Stomach smooth muscle (tissue), 2 donors: ENCODE measurements around the gene GRAMD2A.

Source experiments
- H3K27ac ChIP-seq: one replicate; pipeline ENCODE4 v1.7.0; 2013; ENCODE audit warnings: mild to moderate bottlenecking, low read length, inconsistent platforms
- H3K27me3 ChIP-seq, 2 donors: one replicate each; pipeline ENCODE4 v1.7.0; 2013; ENCODE audit warnings: low read length in 2 of 2; ENCODE audit not compliant: insufficient read depth in 2 of 2, control insufficient read depth in 1 of 2
- H3K36me3 ChIP-seq, 2 donors: one replicate each; pipeline ENCODE4 v1.7.0; 2013; ENCODE audit warnings: low read length in 2 of 2; ENCODE audit not compliant: control insufficient read depth in 2 of 2, insufficient read depth in 2 of 2
- H3K4me1 ChIP-seq: one replicate; pipeline ENCODE4 v1.7.0; 2013; ENCODE audit warnings: low read length; ENCODE audit not compliant: control insufficient read depth, insufficient read depth
- H3K4me3 ChIP-seq, 2 donors: one replicate each; pipeline ENCODE4 v1.7.0; 2013; ENCODE audit warnings: low read length in 2 of 2
- H3K9ac ChIP-seq, 2 donors: one replicate each; pipeline ENCODE4 v1.7.0; 2013; ENCODE audit warnings: low read length in 2 of 2, mild to moderate bottlenecking in 1 of 2
- H3K9me3 ChIP-seq, 2 donors: one replicate each; pipeline ENCODE4 v1.7.0; 2013; ENCODE audit warnings: low read length in 2 of 2; ENCODE audit not compliant: control insufficient read depth in 2 of 2
- donor health status: healthy.
- donor health status: Pancreatic carcinoma.

Gene GRAMD2A

DNA sequence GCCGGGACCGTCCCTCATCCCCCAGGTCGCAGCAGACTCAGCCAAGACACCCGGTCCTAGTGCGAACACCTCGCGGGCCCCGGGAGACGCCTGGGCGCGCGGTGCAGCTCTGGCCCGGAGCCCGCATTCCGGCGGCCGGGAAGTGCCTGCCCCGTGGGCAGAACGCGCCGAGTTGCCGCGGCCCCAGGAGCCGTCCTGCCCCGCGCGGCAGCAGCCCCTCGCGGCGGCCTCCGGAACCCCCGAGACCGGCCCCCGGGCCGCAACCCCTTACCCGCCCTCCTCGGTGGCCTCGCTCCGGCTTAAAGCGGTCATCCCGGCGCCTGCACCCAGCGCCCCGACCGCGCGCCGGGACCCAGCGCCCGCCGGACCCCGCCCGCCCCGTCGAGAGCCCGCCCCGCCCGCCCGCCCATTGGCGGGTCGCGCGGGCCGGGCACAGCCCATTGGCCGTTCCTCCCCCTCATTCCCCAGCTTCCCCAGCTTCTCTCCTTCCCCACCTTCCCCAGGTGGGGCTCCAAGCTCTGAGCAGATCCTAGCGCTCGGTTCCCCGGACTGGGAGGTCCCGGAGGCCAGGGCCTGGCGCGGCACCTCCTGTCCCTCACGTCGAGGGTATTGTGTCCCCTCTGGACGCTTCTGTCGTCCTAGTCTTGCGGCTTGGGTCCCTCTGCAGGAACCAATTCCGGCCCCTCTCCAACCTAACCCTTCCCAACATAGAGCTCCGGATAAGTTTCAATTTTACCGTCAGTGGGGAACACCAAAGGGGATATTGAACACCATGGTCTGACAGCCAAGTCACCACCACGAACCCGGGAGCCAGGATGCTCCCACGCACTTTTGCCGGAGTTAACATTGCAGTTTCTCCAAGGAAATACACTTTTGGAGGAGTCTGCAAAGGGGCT lies at the start of gene GRAMD2A:
GRAMD2A (minus strand) TSS at position 328 of the 896 bp plus-strand sequence.
- Histone ChIP-seq H3K27me3 (peaks cover 10 to 11% of the 10 kb centered on the region in 2 donors), H3K9ac (peak within 1 kb of the TSS; percentile 42 to 49), H3K9me3 (no peaks in the 10 kb centered on the region), H3K4me3 (peak within 1 kb of the TSS; percentile 54 to 72), H3K27ac (no peak within 1 kb of the TSS), H3K4me1 (peaks cover 24% of the 10 kb centered on the region), H3K36me3 (peaks cover 33 to 37% of the 10 kb centered on the region in 2 donors)

- H3K27me3 ChIP-seq, result no peaks in the 10 kb centered on the region
- H3K27ac ChIP-seq, result no peak overlapping the region
- H3K9ac ChIP-seq, result no peak overlapping the region
- no peaks in the 10 kb centered on the region for H3K4me1 ChIP-seq
- H3K4me3 ChIP-seq, result no peak overlapping the region
- H3K36me3 ChIP-seq, result peaks cover 29 to 35% of the 10 kb centered on the region in 2 donors
- H3K9me3 ChIP-seq, result no peaks in the 10 kb centered on the region
Observed at GRCh38 chr15:72242775-72243370, 45.3 kb upstream of the GRAMD2A start.

GRCh38 chr15:72239652-72240051 lies 42.1 kb upstream of the GRAMD2A start:
- Histone ChIP-seq H3K9ac (no peak overlapping the region), H3K9me3 (no peaks in the 10 kb centered on the region), H3K36me3 (peaks cover 29 to 33% of the 10 kb centered on the region in 2 donors), H3K4me3 (no peak overlapping the region), H3K27me3 (no peaks in the 10 kb centered on the region), H3K4me1 (no peaks in the 10 kb centered on the region), H3K27ac (no peak overlapping the region)

GRCh38 chr15:72238586-72238985 lies 41.0 kb upstream of the GRAMD2A start:
- Histone ChIP-seq H3K9ac (no peak overlapping the region), H3K36me3 (peaks cover 25 to 29% of the 10 kb centered on the region in 2 donors), H3K4me3 (no peak overlapping the region)

GRCh38 chr15:72237853-72238224 lies 40.3 kb upstream of the GRAMD2A start:
- Histone ChIP-seq H3K36me3 (peaks cover 21 to 22% of the 10 kb centered on the region in 2 donors), H3K9me3 (no peaks in the 10 kb centered on the region), H3K4me1 (no peaks in the 10 kb centered on the region), H3K9ac (no peak overlapping the region), H3K27me3 (no peaks in the 10 kb centered on the region), H3K27ac (no peak overlapping the region), H3K4me3 (no peak overlapping the region)

More at GRCh38 chr15:72238586-72238985, 41.0 kb upstream of the GRAMD2A start:
- no peak overlapping the region for H3K27ac ChIP-seq
- no peaks in the 10 kb centered on the region for H3K4me1 ChIP-seq
- H3K27me3 ChIP-seq, result no peaks in the 10 kb centered on the region
- H3K9me3 ChIP-seq, result no peaks in the 10 kb centered on the region

DNA sequence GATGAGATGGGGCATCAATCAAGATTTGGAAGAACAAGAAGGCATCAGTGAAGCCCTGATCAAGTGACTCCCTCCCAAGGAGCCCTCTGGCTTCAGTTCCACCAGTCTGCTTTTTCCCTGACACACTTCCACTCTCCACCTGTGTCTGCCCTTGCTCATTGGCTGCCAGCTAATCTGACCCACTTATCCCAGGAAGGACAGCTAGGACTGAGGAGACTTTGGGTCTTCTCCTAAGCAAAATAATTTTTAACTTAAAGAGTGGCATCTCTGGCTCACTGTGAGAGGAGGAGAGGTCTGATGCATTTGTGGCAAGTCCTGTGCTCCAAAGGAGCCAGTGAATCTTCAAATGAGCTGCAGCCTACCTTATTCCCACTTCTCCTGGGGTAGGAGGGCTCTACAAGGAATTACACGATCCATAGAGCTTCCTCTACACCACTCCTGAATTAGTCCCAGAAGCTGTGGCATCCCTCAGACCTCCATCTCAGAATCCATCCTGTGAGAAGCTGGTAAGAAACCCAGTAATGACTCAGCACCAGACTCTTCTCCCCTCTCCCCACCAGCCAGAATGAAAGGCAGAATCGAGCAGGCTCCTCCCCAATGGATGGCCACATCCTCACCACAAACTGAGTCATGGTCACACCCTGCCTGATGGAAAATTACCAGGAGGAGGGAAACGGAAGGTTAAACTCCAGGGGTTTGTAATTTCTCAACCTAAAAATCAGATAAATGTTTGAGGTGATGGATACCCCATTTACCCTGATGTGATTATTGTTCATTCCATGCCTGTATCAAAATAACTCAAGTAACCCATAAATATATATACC lies 39.7 kb upstream of the GRAMD2A start:
- Histone ChIP-seq H3K9ac (no peak overlapping the region), H3K9me3 (no peaks in the 10 kb centered on the region), H3K36me3 (peaks cover 17 to 18% of the 10 kb centered on the region in 2 donors), H3K4me1 (peaks cover 3% of the 10 kb centered on the region), H3K27ac (no peak overlapping the region), H3K27me3 (no peaks in the 10 kb centered on the region), H3K4me3 (peak overlapping the region in 1 of 2 donors; percentile 8)

GRCh38 chr15:72236381-72237003 lies 38.9 kb upstream of the GRAMD2A start:
- Histone ChIP-seq H3K9ac (no peak overlapping the region), H3K9me3 (no peaks in the 10 kb centered on the region), H3K27me3 (no peaks in the 10 kb centered on the region), H3K4me3 (no peak overlapping the region), H3K27ac (no peak overlapping the region), H3K36me3 (peaks cover 10% of the 10 kb centered on the region in 2 donors), H3K4me1 (peaks cover 5% of the 10 kb centered on the region)

DNA sequence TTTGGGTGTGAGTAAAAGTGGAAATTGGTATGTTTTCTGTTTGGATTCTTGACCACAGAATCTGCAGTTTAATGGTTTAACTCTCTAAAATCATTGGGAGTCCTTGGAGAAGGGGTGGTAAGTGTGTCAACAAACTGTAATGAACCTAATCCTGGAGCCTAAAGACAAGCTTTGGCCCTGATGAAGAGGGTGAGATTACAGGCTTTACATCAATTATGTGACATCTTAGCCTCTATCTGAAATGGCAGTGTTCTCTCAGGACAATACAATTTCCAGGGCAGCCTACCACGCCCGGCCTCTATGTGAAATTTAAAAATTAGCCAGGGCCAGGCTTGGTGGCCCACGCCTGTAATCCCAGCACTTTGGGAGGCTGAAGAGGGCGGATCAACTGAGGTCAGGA lies 37.7 kb upstream of the GRAMD2A start:
- Histone ChIP-seq H3K4me1 (peaks cover 5% of the 10 kb centered on the region), H3K27ac (no peak overlapping the region), H3K4me3 (no peak overlapping the region), H3K36me3 (peaks cover 0 to 3% of the 10 kb centered on the region in 2 donors), H3K9me3 (no peaks in the 10 kb centered on the region), H3K27me3 (no peaks in the 10 kb centered on the region), H3K9ac (no peak overlapping the region)

- H3K9me3 ChIP-seq, result no peaks in the 10 kb centered on the region
- H3K27me3 ChIP-seq, result no peaks in the 10 kb centered on the region
- H3K9ac ChIP-seq, result no peak overlapping the region
- no peak overlapping the region for H3K4me3 ChIP-seq
- peaks cover 0 to 3% of the 10 kb centered on the region in 2 donors for H3K36me3 ChIP-seq
- H3K4me1 ChIP-seq, result peaks cover 15% of the 10 kb centered on the region
- H3K27ac ChIP-seq, result no peak overlapping the region
Observed at GRCh38 chr15:72233769-72234168, 36.2 kb upstream of the GRAMD2A start.

DNA sequence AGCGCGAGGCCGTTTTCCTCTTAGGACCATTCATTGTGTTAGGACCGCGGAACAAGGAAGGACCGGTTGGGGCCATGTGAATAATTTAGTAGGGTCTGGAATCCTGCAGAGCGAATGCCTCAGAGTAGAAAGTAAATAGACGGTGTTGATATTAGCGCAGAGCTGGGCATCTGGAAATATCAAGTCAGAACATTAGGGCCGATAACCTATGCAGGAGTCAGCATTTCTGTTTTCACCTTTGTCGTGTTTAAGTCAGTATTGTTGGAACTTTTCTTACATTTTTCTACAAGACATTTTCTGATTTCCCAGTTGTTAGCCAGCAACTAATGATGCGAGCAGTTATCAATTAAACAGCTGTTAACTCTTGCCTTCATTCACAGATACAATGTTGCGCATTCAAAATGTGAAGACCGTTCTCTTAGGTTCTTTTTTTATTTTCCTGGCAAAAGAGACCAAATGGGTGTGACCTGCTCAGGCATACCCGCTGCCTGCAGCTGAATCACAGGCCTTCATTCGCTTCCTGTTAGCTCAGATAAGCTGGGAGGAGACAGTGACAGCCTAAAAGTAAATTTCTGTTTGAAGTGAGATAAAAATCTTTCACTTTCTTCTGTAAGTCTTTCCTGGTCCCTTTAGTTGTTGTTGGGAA lies 34.4 kb upstream of the GRAMD2A start:
- Histone ChIP-seq H3K27me3 (no peaks in the 10 kb centered on the region), H3K36me3 (no peaks in the 10 kb centered on the region), H3K4me1 (peaks cover 31% of the 10 kb centered on the region), H3K9ac (peak overlapping the region; percentile 76 to 97), H3K4me3 (peak overlapping the region; percentile 76 to 90), H3K9me3 (no peaks in the 10 kb centered on the region), H3K27ac (peak overlapping the region; percentile 90)
